ENCODE results near the gene ADAMTS1.

DNA sequence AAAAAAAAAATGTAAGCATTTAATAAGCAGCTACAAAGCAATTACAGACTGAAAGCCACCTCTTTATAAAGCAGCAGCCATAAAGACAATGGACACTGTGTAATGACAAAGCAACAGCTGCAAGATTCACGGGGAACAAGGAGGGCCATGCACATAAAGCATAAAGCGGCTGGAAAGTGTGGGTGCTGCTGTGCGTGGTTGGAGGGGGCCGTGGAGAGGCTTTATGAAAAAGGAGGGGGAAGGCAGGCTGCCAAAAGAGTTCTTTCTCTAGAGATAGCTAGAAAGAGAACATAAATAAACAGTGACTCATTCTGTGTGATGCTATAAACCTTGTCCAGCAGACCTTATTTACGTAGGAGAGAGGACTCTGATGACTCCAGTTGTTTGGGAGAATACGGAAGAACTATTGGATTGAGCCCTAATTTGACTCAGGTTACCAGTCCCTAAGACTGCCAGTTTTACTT lies 49.3 kb downstream of the ADAMTS1 start:
- TF ChIP-seq, protein P1, sequence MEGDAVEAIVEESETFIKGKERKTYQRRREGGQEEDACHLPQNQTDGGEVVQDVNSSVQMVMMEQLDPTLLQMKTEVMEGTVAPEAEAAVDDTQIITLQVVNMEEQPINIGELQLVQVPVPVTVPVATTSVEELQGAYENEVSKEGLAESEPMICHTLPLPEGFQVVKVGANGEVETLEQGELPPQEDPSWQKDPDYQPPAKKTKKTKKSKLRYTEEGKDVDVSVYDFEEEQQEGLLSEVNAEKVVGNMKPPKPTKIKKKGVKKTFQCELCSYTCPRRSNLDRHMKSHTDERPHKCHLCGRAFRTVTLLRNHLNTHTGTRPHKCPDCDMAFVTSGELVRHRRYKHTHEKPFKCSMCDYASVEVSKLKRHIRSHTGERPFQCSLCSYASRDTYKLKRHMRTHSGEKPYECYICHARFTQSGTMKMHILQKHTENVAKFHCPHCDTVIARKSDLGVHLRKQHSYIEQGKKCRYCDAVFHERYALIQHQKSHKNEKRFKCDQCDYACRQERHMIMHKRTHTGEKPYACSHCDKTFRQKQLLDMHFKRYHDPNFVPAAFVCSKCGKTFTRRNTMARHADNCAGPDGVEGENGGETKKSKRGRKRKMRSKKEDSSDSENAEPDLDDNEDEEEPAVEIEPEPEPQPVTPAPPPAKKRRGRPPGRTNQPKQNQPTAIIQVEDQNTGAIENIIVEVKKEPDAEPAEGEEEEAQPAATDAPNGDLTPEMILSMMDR (conservative IDR thresholded peaks at IDR 0.05): no peak
- TF ChIP-seq EZH2 (IDR thresholded peaks at IDR 0.05; ENCODE audit: low read depth): no peak

All from PC-9 (cell line).